HL-60 (cell line): ENCODE measurements around the gene TGFBR3.
"Not testable (repeated sequence)": the region's sequence is repeated elsewhere in the genome, so short reads cannot be mapped to it uniquely, and the experiment has no call there.

Experiments used
- DNase-seq, 2 experiments: peaks; one replicate each; pipeline ENCODE4 v3.0.0-alpha.2; 2010 to 2020; ENCODE audit warnings: low read depth in 1 of 2, low spot score in 1 of 2
- H3K27ac ChIP-seq: fragments of 250-450 bp; sonication (Bioruptor Pico); replicated peaks from 2 replicates; pipeline ENCODE4 v1.5.1; 2020; ENCODE audit warnings: mild to moderate bottlenecking, moderate library complexity
- H3K27me3 ChIP-seq: fragments of 250-450 bp; sonication (Bioruptor Pico); 2 replicates; pipeline ENCODE4 v1.5.1; 2021; ENCODE audit warnings: mild to moderate bottlenecking, moderate library complexity; ENCODE audit not compliant: insufficient read depth, poor library complexity, severe bottlenecking
- H3K4me3 ChIP-seq: replicated peaks from 2 replicates; pipeline ENCODE4 v1.5.1; 2011; ENCODE audit warnings: mild to moderate bottlenecking, control low read depth, low read length; ENCODE audit not compliant: insufficient read depth
- GABPA ChIP-seq: IDR thresholded peaks from 2 replicates; pipeline ENCODE4 v1.6.1; 2012; ENCODE audit warnings: low read depth
- POLR2AphosphoS5 ChIP-seq: IDR thresholded peaks from 2 replicates; pipeline ENCODE4 v1.6.1; 2012; ENCODE audit warnings: low read depth
- SPI1 ChIP-seq: IDR thresholded peaks from 2 replicates; pipeline ENCODE4 v1.6.1; 2012; ENCODE audit warnings: low read depth, mild to moderate bottlenecking, borderline replicate concordance
- TF ChIP-seq, protein P1 (sequence below): IDR thresholded peaks from one replicate; pipeline ENCODE4 v1.5.1; 2011; ENCODE audit warnings: low read length, control low read depth, inconsistent platforms; ENCODE audit not compliant: insufficient read depth
- TF ChIP-seq, protein P2 (sequence below): IDR thresholded peaks from 2 replicates; pipeline ENCODE4 v1.6.1; 2012; ENCODE audit warnings: low read depth; ENCODE audit not compliant: insufficient replicate concordance

The TGFBR3 gene

DNA sequence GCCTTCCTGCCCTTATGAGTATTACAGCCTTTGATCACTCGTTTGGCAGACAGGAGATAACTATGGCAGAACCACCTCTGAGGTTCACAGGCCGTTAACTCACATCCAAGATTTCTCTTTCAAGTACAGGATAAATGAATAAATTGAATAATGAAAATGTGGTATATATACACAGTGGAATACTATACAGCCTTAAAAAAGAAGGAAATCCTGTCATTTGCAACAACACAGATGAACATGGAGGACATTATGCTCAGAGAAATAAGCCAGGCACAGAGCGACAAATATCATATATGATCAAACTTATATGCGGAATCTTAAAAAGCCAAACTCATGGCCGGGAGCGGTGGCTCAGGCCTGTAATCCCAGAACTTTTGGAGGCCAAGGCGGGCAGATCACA, 32.6 kb downstream of the TGFBR3 start:
- H3K27me3 ChIP-seq: no peaks in the 10 kb centered on the region
- H3K27ac ChIP-seq: no peak overlapping the region
- DNase-seq: no peak
- H3K4me3 ChIP-seq: no peak overlapping the region
- TF ChIP-seq, protein P1, sequence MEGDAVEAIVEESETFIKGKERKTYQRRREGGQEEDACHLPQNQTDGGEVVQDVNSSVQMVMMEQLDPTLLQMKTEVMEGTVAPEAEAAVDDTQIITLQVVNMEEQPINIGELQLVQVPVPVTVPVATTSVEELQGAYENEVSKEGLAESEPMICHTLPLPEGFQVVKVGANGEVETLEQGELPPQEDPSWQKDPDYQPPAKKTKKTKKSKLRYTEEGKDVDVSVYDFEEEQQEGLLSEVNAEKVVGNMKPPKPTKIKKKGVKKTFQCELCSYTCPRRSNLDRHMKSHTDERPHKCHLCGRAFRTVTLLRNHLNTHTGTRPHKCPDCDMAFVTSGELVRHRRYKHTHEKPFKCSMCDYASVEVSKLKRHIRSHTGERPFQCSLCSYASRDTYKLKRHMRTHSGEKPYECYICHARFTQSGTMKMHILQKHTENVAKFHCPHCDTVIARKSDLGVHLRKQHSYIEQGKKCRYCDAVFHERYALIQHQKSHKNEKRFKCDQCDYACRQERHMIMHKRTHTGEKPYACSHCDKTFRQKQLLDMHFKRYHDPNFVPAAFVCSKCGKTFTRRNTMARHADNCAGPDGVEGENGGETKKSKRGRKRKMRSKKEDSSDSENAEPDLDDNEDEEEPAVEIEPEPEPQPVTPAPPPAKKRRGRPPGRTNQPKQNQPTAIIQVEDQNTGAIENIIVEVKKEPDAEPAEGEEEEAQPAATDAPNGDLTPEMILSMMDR: no peak

DNA sequence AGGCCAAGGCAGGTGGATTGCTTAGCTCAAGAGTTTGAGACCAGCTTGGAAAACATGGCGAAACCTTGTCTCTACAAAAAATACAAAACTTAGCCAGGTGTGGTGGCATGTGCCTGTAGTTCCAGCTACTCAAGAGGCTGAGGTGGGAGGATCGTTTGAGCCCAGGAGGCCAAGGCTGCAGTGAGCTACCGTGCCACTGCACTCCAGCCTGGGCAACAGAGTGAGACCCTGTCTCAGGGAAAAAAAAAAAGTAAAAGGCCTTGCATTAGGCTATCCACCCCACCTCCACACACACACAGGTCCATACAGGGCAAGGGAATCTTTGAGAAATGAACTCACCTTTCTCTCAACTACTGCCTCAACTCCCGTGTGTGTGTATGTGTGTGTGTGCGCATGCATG, 33.9 kb downstream of the TGFBR3 start:
- not testable (repeated sequence) for DNase-seq, H3K4me3 ChIP-seq, H3K27me3 ChIP-seq, H3K27ac ChIP-seq

DNA sequence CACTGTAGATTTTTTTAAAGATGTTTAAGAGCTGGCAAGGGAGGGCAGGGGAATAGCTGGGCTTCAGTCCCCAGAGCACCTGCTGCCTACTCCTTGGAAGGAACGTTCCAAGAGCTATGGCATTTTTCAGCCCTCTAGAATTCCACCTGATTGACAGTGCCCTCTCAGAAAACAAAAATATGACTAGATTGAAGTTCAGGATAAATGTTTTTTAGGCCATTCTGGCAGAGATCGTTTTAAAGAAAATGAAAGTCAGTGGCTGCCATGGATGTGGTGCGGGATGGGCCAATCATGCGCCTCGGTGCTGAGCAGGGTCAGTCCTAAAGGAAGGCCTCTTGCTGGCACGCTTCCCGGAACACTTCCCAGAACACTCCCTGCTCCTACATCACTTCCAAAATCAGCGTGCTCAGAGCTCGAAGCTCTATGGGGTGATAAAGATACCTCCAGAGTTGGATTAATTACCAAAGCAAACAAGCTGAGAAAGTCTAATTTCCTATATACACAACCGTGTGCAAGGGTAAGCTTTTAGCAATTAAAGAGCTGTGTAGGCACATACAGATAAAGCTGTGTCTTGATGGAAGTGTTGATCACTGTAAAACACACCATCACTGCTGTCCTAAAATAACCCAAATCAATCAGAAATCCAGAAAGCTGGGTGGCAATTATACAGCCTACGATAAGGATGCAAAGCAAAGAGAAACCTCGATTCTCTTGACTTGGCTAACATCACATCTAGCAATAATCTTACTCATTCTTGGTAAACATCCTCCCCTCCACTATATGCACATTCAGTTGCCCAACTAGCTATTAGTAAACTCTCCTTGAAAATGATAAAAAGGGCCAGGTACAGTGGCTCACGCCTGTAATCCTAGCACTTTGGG, 34.6 kb downstream of the TGFBR3 start:
- H3K27ac ChIP-seq: no peak overlapping the region
- no peak for DNase-seq

DNA sequence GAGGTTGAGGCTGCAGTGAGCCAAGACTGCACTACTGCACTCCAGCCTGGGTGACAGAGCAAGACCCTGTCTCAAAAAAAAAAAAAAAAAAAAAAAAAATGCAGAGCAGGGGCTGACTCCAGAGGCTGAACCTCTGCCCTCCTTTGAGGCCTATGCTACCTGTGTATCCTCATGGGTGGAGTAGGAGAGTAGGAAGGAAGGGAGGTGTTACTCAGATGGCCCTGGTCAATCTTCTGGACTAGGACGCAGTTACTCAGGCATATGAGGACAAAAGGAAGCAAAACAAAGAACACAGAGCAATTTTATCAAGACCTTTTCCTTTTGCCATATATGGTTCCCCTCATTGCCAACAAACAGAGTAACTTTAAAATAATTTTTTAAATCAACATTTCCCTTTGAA, 35.2 kb downstream of the TGFBR3 start:
- TF ChIP-seq POLR2AphosphoS5 (no peak), GABPA (no peak), SPI1 (no peak)
- TF ChIP-seq, protein P1: no peak
- TF ChIP-seq, protein P2, sequence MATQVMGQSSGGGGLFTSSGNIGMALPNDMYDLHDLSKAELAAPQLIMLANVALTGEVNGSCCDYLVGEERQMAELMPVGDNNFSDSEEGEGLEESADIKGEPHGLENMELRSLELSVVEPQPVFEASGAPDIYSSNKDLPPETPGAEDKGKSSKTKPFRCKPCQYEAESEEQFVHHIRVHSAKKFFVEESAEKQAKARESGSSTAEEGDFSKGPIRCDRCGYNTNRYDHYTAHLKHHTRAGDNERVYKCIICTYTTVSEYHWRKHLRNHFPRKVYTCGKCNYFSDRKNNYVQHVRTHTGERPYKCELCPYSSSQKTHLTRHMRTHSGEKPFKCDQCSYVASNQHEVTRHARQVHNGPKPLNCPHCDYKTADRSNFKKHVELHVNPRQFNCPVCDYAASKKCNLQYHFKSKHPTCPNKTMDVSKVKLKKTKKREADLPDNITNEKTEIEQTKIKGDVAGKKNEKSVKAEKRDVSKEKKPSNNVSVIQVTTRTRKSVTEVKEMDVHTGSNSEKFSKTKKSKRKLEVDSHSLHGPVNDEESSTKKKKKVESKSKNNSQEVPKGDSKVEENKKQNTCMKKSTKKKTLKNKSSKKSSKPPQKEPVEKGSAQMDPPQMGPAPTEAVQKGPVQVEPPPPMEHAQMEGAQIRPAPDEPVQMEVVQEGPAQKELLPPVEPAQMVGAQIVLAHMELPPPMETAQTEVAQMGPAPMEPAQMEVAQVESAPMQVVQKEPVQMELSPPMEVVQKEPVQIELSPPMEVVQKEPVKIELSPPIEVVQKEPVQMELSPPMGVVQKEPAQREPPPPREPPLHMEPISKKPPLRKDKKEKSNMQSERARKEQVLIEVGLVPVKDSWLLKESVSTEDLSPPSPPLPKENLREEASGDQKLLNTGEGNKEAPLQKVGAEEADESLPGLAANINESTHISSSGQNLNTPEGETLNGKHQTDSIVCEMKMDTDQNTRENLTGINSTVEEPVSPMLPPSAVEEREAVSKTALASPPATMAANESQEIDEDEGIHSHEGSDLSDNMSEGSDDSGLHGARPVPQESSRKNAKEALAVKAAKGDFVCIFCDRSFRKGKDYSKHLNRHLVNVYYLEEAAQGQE: no peak
- H3K27me3 ChIP-seq: no peaks in the 10 kb centered on the region
- DNase-seq: no peak
- H3K27ac ChIP-seq: no peak overlapping the region
- no peak overlapping the region for H3K4me3 ChIP-seq

More for the DNA sequence above, 34.6 kb downstream of the TGFBR3 start:
- H3K4me3 ChIP-seq: no peak overlapping the region
- no peak for TF ChIP-seq SPI1
- TF ChIP-seq, protein P1: no peak
- TF ChIP-seq GABPA: no peak
- H3K27me3 ChIP-seq: no peaks in the 10 kb centered on the region

DNA sequence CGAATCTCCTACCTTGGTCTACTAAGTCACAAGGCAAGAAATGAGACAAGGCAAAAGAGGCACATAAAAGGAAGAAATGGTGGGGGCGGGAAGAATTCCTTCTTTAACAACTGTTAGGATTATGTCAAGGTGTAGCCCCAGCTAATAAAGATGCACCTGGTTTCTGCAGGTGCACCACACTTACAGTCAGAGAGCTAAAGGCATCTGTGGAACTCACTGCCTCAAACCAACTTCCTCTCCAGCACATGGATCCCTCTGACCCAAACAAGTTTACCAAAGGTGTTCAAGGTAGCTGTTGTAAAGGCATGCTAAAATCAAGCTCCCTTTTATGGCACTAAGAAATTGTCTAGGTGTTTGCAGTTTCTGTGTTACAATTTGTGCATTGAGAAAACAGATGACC, 38.1 kb downstream of the TGFBR3 start:
- TF ChIP-seq POLR2AphosphoS5 (no peak), SPI1 (no peak), GABPA (no peak)
- TF ChIP-seq, protein P2: no peak
- TF ChIP-seq, protein P1: no peak

More for the DNA sequence above, 38.1 kb downstream of the TGFBR3 start:
- no peak for DNase-seq
- Histone ChIP-seq H3K27ac (no peak overlapping the region), H3K4me3 (no peak overlapping the region), H3K27me3 (no peaks in the 10 kb centered on the region)
